Gastrocnemius medialis (tissue), 4 donors: ENCODE data around the gene VWA7.

Experiments
- CTCF ChIP-seq, 5 experiments: fragments of 450-650 bp in 3 of 5; fragments of 200-600 bp in 2 of 5; sonication (generic) in 2 of 5; IDR thresholded peaks in 4 of 5; conservative IDR thresholded peaks in 1 of 5; 1 replicate in 4 of 5; 2 replicates in 1 of 5; pipeline ENCODE4 v1.5.1; 2016 to 2019; ENCODE audit warnings: antibody characterized with exemption in 5 of 5, mild to moderate bottlenecking in 3 of 5, moderate library complexity in 3 of 5
- POLR2A ChIP-seq, 2 donors: fragments of 450-650 bp; IDR thresholded peaks; one replicate each; pipeline ENCODE4 v1.6.1; 2017; ENCODE audit warnings: antibody characterized with exemption in 2 of 2, mild to moderate bottlenecking in 2 of 2, moderate library complexity in 2 of 2

DNA sequence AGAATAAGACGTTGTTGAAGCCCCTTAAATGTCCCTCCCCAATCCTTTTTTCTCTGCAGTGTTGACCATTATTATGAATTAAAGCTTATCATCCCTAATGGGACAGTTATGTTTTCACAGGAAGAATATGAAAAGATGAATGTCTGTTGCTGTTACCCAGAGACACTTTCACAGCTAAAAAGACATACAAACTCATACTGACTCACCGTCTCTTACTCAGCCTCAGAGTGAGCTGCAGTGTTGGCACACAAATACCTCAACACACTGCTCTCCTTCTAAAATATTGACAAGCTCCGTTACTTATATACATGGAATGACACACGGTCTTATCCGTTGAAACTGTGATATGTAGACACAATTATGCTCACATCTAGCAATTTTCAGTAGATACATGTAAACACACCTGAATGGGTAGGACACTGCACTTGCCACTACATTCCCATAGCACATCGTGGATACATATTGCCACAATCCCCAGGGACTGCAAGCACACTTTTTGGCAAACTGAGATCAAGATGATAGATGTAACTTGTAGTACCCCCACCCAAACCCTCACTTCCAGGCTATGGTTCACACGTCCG lies 24.3 kb downstream of the VWA7 start:
- TF ChIP-seq CTCF (IDR thresholded peaks at IDR 0.05 in 4 of 5, conservative IDR thresholded peaks at IDR 0.05 in 1 of 5) (no peak), POLR2A (IDR thresholded peaks at IDR 0.05) (no peak)
